ENCODE measurements around the gene SOD3. TPM values are rescaled to one million over a fixed set of nuclear protein-coding genes. Genes with fewer than 3 reads are reported as not detected.

The SOD3 gene
- total and polyA plus RNA-seq, 2 of the 4 experiments (the other 2 are of a cell fraction), result 0.36 to 5.8 TPM

- DNase-seq (no peak), ATAC-seq (ENCODE audit: low read depth) (no peak)
- dilution Hi-C loops (cut with HindIII; ENCODE audit: low sequenced_read_pairs, unreplicated experiment), result no loop called here
- no peak overlapping the region for H3K4me3 ChIP-seq (ENCODE audit: insufficient read depth, low read depth, low read length)
- H3K23ac ChIP-seq (ENCODE audit: low read depth, low read length), result no peak overlapping the region
- no peak overlapping the region for H3K56ac ChIP-seq (ENCODE audit: extremely low read depth, insufficient read depth, low read length)
- CTCF ChIA-PET, result no interaction called here
- peak overlapping the region; percentile 53; the same call in 1 of the 2 replicates for H2AK5ac ChIP-seq (ENCODE audit: low read depth, low read length)
- peak overlapping the region; percentile 79; the same call in 1 of the 2 replicates for H2BK20ac ChIP-seq (ENCODE audit: low read depth, low read length)
- H3K4ac ChIP-seq (ENCODE audit: low read depth, low read length), result peak overlapping the region; percentile 31; the same call in 1 of the 2 replicates
- no peaks in the 10 kb centered on the region for H3K79me1 ChIP-seq (ENCODE audit: low read depth in 1 of 2, low read length in 2 of 2)
- H3K27ac ChIP-seq (ENCODE audit: insufficient read depth, low read length), result no peak overlapping the region
- no peak overlapping the region for H2AK9ac ChIP-seq (replicated peaks; ENCODE audit: low read depth, low read length, poor library complexity)
- intact Hi-C loops (cut with micrococcal nuclease), result no loop called here
- H3K4me1 ChIP-seq (ENCODE audit: control insufficient read depth, insufficient read depth, low read length), result peaks cover 8% of the 10 kb centered on the region
- no peak overlapping the region for H3K14ac ChIP-seq (replicated peaks; ENCODE audit: low read depth, low read length)
- TF ChIP-seq MAZ (IDR thresholded peaks at IDR 0.05; ENCODE audit: borderline replicate concordance, low read depth, low read length), result no peak
- TF ChIP-seq CEBPB (IDR thresholded peaks at IDR 0.05; ENCODE audit: low read depth, low read length), result no peak
- no peak for TF ChIP-seq USF2 (IDR thresholded peaks at IDR 0.05; ENCODE audit: low read depth, low read length)
- no peak for TF ChIP-seq MXI1 (IDR thresholded peaks at IDR 0.05; ENCODE audit: borderline replicate concordance, low read depth, low read length)
- no peak for TF ChIP-seq ELK1 (IDR thresholded peaks at IDR 0.05; ENCODE audit: borderline replicate concordance, low read depth, low read length)
- no peak for TF ChIP-seq SMC3 (IDR thresholded peaks at IDR 0.05; ENCODE audit: low read depth, low read length)
- no peak for TF ChIP-seq POLR2A (IDR thresholded peaks at IDR 0.05; ENCODE audit: low read depth, low read length)
- TF ChIP-seq MAFK (IDR thresholded peaks at IDR 0.05; ENCODE audit: low read depth, low read length), result no peak
- TF ChIP-seq FOS (IDR thresholded peaks at IDR 0.05; ENCODE audit: low read depth, low read length), result no peak
- no peak for TF ChIP-seq CHD1 (IDR thresholded peaks at IDR 0.05; ENCODE audit: low read depth, low read length)
- no peak for TF ChIP-seq CTCF (conservative IDR thresholded peaks at IDR 0.05; ENCODE audit: low read depth, low read length)
- TF ChIP-seq RAD21 (IDR thresholded peaks at IDR 0.05; ENCODE audit: low read length), result no peak
- TF ChIP-seq NFE2L2 (IDR thresholded peaks at IDR 0.05; ENCODE audit: low read depth, low read length), result no peak
- TF ChIP-seq BHLHE40 (IDR thresholded peaks at IDR 0.05; ENCODE audit: low read depth, low read length), result no peak
- no peak for TF ChIP-seq RFX5 (IDR thresholded peaks at IDR 0.05; ENCODE audit: low read depth, low read length)
- no peak for TF ChIP-seq RCOR1 (IDR thresholded peaks at IDR 0.05; ENCODE audit: insufficient replicate concordance, low read length)
- no peaks in the 10 kb centered on the region for H4K20me1 ChIP-seq (ENCODE audit: insufficient read depth, low read length)
- H2AFZ ChIP-seq (replicated peaks; ENCODE audit: low read length, poor library complexity), result no peak overlapping the region
- H4K91ac ChIP-seq (ENCODE audit: insufficient read depth, low read depth, low read length), result no peak overlapping the region
- no peaks in the 10 kb centered on the region for H3K9me3 ChIP-seq (ENCODE audit: control insufficient read depth, insufficient read depth, low read length)
- H2BK120ac ChIP-seq (ENCODE audit: low read depth, low read length), result no peak overlapping the region
- BruUV-seq (replicated peaks), result no TSS peak
- peak overlapping the region; percentile 43; the same call in 1 of the 3 replicates for H2BK15ac ChIP-seq (ENCODE audit: low read depth, low read length)
- no peaks in the 10 kb centered on the region for H3K36me3 ChIP-seq (ENCODE audit: control insufficient read depth, insufficient read depth, low read length)
- no peak overlapping the region for H3K18ac ChIP-seq (ENCODE audit: low read depth, low read length)
- H3K27me3 ChIP-seq (ENCODE audit: control insufficient read depth, insufficient read depth, low read length), result no peaks in the 10 kb centered on the region
- WGBS, 2 experiments (ENCODE audit: extremely low coverage in 2 of 2, insufficient read length in 1 of 2), result no CpG with 5 or more reads among the region's 4 CpGs
- POLR2A ChIA-PET (ENCODE audit: unreplicated experiment), result no interaction called here
- no peak overlapping the region for H3K4me2 ChIP-seq (ENCODE audit: low read depth, low read length)
- no peak overlapping the region for H2BK5ac ChIP-seq (ENCODE audit: low read depth, low read length, poor library complexity, severe bottlenecking)
- no peak overlapping the region for H3K9ac ChIP-seq (ENCODE audit: low read depth, low read length)
- no peak overlapping the region for H4K5ac ChIP-seq (ENCODE audit: low read depth, low read length)
- in situ Hi-C loops (cut with MboI; ENCODE audit: low sequenced_read_pairs), result no loop called here
- H4K8ac ChIP-seq (ENCODE audit: low read depth in 2 of 2, low read length in 2 of 2), result no peak overlapping the region
- peaks cover 8% of the 10 kb centered on the region for H3K9me1 ChIP-seq (ENCODE audit: insufficient read depth, low read length)
Measured at GRCh38 chr4:24771241-24771640, 24.1 kb upstream of the SOD3 start.
